Measurements from ENCODE around the gene MMEL1.

- no peak for TF ChIP-seq SP1 (IDR thresholded peaks at IDR 0.05)
- TF ChIP-seq FOXM1 (IDR thresholded peaks at IDR 0.05; ENCODE audit: borderline replicate concordance): no peak
- TF ChIP-seq NFRKB (IDR thresholded peaks at IDR 0.05): no peak
- no peak for TF ChIP-seq BHLHE40 (IDR thresholded peaks at IDR 0.05; ENCODE audit: borderline replicate concordance)
Measured at GRCh38 chr1:2629627-2630497, 3.0 kb downstream of the MMEL1 start.

Measured in HEK293T (cell line).